PC-3 (cell line): ENCODE data around the gene OLFML2B. TPM values are rescaled to one million over a fixed set of nuclear protein-coding genes. Genes with fewer than 3 reads are reported as not detected.

Source experiments
- ATAC-seq: fragments of 200-7000 bp; cut with Tn5 transposase; 2 replicates; pipeline ENCODE4 v1.9.1; 2020; ENCODE audit warnings: mild to moderate bottlenecking, moderate library complexity
- BruUV-seq: library from RNA; stranded (reverse); fragments of 400-500 nt; replicated peaks from 2 replicates; lab custom pipeline; 2021; lab: Mats Ljungman, UMichigan
- CTCF ChIA-PET: fragments of 300-600 bp; sonication (Branson Sonifier 250); formaldehyde crosslinking; loops from one replicate; lab custom pipeline; 2022; ENCODE audit warnings: antibody characterized with exemption; lab: Charles Lee
- POLR2A ChIA-PET: fragments of 300-600 bp; sonication (Branson Sonifier 250); formaldehyde crosslinking; loops from one replicate; lab custom pipeline; 2022; ENCODE audit warnings: antibody characterized with exemption; ENCODE audit not compliant: unreplicated experiment; lab: Charles Lee
- DNase-seq: peaks from one replicate; pipeline ENCODE4 v3.0.0-alpha.2; 2015
- H2AFZ ChIP-seq: fragments of 300-600 bp; sonication (generic); 2 replicates; pipeline ENCODE4 v1.6.0; 2016; ENCODE audit warnings: antibody characterized with exemption, low read length
- H3F3A ChIP-seq: fragments of 300-600 bp; sonication (generic); one replicate; pipeline ENCODE4 v1.6.0; 2017; ENCODE audit warnings: antibody characterized with exemption, low read length, control low read depth, mild to moderate bottlenecking; ENCODE audit not compliant: unreplicated experiment
- H3K27ac ChIP-seq: fragments of 300-600 bp; sonication (generic); 2 replicates; pipeline ENCODE4 v1.5.1; 2016; ENCODE audit warnings: mild to moderate bottlenecking, low read length
- H3K27me3 ChIP-seq: fragments of 300-600 bp; sonication (generic); 2 replicates; pipeline ENCODE4 v1.6.1; 2016; ENCODE audit warnings: low read length, mixed read lengths
- H3K36me3 ChIP-seq: fragments of 300-600 bp; sonication (generic); 2 replicates; pipeline ENCODE4 v1.6.1; 2016; ENCODE audit warnings: low read depth, mixed run types, low read length, mixed read lengths
- H3K4me1 ChIP-seq: fragments of 300-600 bp; sonication (generic); 2 replicates; pipeline ENCODE4 v1.5.1; 2016; ENCODE audit warnings: low read length; ENCODE audit not compliant: insufficient read depth
- H3K4me2 ChIP-seq: fragments of 300-600 bp; sonication (generic); 2 replicates; pipeline ENCODE4 v1.6.0; 2016; ENCODE audit warnings: low read length
- H3K4me3 ChIP-seq: fragments of 300-600 bp; sonication (generic); 2 replicates; pipeline ENCODE4 v1.5.1; 2016; ENCODE audit warnings: mild to moderate bottlenecking, low read length, mixed read lengths
- H3K79me2 ChIP-seq: fragments of 300-600 bp; sonication (generic); 2 replicates; pipeline ENCODE4 v1.6.1; 2017; ENCODE audit warnings: low read length, mixed read lengths
- H3K9ac ChIP-seq: fragments of 300-600 bp; sonication (generic); 2 replicates; pipeline ENCODE4 v1.6.0; 2016; ENCODE audit warnings: mild to moderate bottlenecking, low read length
- H3K9me2 ChIP-seq: fragments of 300-600 bp; sonication (generic); replicated peaks from 2 replicates; pipeline ENCODE4 v1.6.1; 2016; ENCODE audit warnings: mixed run types, low read length, mixed read lengths
- H3K9me3 ChIP-seq: fragments of 300-600 bp; sonication (generic); 2 replicates; pipeline ENCODE4 v1.6.1; 2016; ENCODE audit warnings: low read length, mixed read lengths
- H4K20me1 ChIP-seq: fragments of 300-600 bp; sonication (generic); 2 replicates; pipeline ENCODE4 v1.6.1; 2016; ENCODE audit warnings: low read length, mixed read lengths
- EZH2 ChIP-seq: fragments of 300-600 bp; sonication (generic); IDR thresholded peaks from one replicate; pipeline ENCODE4 v1.6.1; 2017; ENCODE audit warnings: antibody characterized with exemption, mild to moderate bottlenecking, low read length; ENCODE audit not compliant: unreplicated experiment
- EZH2phosphoT487 ChIP-seq: fragments of 300-600 bp; sonication (generic); IDR thresholded peaks from 2 replicates; pipeline ENCODE4 v1.6.1; 2018; ENCODE audit warnings: mild to moderate bottlenecking, antibody characterized with exemption, low read length, borderline replicate concordance
- intact Hi-C: fragments of 100-400 bp; cut with micrococcal nuclease; formaldehyde crosslinking; loops from 2 replicates; pipeline ENCODE4 v1.9.0; 2023
- total RNA-seq: library from RNA; depleted of rRNA; stranded (reverse); fragments of >200 nt; gene quantifications from 2 replicates; pipeline ENCODE4 v1.2.3, GENCODE V29; 2014
- TF ChIP-seq, protein P1 (sequence below): fragments of 300-600 bp; sonication (generic); conservative IDR thresholded peaks from 2 replicates; pipeline ENCODE4 v1.5.1; 2017; ENCODE audit warnings: antibody characterized with exemption, low read depth, mild to moderate bottlenecking, low read length

The OLFML2B gene
- total RNA-seq, 1 experiment from 2014 or later: 1.4 TPM

DNA sequence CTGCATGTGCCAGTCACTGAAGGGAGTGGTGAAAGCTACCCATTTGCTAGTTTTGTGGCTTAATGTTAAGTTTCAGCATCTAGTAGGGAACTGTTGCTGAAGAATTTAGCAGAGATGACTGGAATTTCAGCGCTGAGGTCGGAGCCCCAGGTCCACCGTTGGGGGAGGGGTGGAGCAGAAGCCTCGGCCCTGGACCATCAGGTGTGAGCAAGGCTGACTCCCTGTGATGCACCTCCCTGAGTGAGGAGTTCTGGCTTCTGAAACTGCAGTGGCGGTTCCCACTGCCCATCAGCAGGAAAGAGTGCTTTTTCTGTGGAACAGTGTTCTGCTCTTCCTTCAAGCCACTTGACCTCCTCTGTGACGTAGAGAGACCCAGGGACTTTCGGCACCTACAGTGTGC is 47.2 kb upstream of the OLFML2B start:
- intact Hi-C loops: loop anchor here (2.0 kb wide), 2 partner anchors 66 to 108 kb away; no protein-coding TSS in a partner anchor
- ATAC-seq: no peak
- no TSS peak for BruUV-seq

DNA sequence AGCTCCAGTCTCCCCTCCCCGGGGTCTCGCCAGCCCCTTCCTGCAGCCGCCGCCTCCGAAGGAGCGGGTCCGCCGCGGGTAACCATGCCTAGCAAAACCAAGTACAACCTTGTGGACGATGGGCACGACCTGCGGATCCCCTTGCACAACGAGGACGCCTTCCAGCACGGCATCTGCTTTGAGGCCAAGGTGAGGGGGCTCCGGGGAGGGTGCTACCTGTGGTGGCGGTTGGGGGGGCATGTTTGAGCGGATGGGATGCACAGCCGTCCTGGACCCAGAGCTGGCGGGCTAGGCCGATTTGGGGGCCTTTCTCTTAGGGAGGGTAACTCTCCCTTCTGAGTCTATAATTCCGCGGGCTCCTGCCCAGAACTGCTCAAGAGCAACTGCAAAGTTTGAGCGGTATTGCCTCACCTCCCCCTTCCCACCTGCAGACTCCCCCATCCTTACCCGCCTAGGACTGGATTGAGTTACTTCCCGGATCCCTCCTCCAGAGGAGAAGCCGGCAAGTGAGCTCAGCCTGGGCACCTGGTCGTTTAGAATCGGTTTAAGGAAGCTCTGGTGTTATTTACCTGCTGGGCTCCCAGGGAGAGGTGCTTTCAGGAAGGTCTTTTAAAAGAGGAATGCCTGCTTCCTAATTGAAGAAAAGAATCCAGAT is 46.6 kb upstream of the OLFML2B start:
- H3K27ac ChIP-seq: no peak overlapping the region
- DNase-seq: peak; percentile 58
- BruUV-seq: TSS peak; percentile 32

More for the DNA sequence above, 47.2 kb upstream of the OLFML2B start:
- Histone ChIP-seq H2AFZ (peak overlapping the region; percentile 98), H3K4me1 (peaks cover 26% of the 10 kb centered on the region), H4K20me1 (no peaks in the 10 kb centered on the region), H3K9me3 (no peaks in the 10 kb centered on the region), H3K27ac (no peak overlapping the region), H3K27me3 (no peaks in the 10 kb centered on the region), H3F3A (no peaks in the 10 kb centered on the region), H3K4me2 (peak overlapping the region; percentile 98), H3K9ac (peak overlapping the region; percentile 46; the same call in 1 of the 2 replicates), H3K36me3 (peaks cover 8% of the 10 kb centered on the region; the same call in 1 of the 2 replicates), H3K9me2 (no peaks in the 10 kb centered on the region), H3K79me2 (peaks cover 9% of the 10 kb centered on the region), H3K4me3 (peak overlapping the region; percentile 86)
- CTCF ChIA-PET: interaction anchor here (0.6 kb wide), 1 partner anchor 205 kb away, joined by 8 read pairs; no protein-coding TSS in a partner anchor
- TF ChIP-seq, protein P1, sequence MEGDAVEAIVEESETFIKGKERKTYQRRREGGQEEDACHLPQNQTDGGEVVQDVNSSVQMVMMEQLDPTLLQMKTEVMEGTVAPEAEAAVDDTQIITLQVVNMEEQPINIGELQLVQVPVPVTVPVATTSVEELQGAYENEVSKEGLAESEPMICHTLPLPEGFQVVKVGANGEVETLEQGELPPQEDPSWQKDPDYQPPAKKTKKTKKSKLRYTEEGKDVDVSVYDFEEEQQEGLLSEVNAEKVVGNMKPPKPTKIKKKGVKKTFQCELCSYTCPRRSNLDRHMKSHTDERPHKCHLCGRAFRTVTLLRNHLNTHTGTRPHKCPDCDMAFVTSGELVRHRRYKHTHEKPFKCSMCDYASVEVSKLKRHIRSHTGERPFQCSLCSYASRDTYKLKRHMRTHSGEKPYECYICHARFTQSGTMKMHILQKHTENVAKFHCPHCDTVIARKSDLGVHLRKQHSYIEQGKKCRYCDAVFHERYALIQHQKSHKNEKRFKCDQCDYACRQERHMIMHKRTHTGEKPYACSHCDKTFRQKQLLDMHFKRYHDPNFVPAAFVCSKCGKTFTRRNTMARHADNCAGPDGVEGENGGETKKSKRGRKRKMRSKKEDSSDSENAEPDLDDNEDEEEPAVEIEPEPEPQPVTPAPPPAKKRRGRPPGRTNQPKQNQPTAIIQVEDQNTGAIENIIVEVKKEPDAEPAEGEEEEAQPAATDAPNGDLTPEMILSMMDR: no peak
- no peak for TF ChIP-seq EZH2phosphoT487
- no peak for TF ChIP-seq EZH2
- peak; percentile 35 for DNase-seq
- POLR2A ChIA-PET: interaction anchor here (0.6 kb wide), 1 partner anchor 14 kb away, joined by 8 read pairs; no protein-coding TSS in a partner anchor

More for the DNA sequence above, 46.6 kb upstream of the OLFML2B start:
- Histone ChIP-seq H4K20me1 (no peaks in the 10 kb centered on the region), H3K36me3 (peaks cover 8% of the 10 kb centered on the region; the same call in 1 of the 2 replicates), H3K9me3 (no peaks in the 10 kb centered on the region), H3K9ac (peak overlapping the region; percentile 46; the same call in 1 of the 2 replicates), H3K79me2 (peaks cover 9% of the 10 kb centered on the region), H3K4me2 (peak overlapping the region; percentile 98), H3K9me2 (no peaks in the 10 kb centered on the region), H3K4me1 (peaks cover 20% of the 10 kb centered on the region), H3K27me3 (no peaks in the 10 kb centered on the region), H3F3A (no peaks in the 10 kb centered on the region), H2AFZ (peak overlapping the region; percentile 98), H3K4me3 (peak overlapping the region; percentile 86)
- intact Hi-C loops: loop anchor here (2.0 kb wide), 2 partner anchors 67 to 109 kb away; no protein-coding TSS in a partner anchor
- TF ChIP-seq, protein P1: no peak
- TF ChIP-seq EZH2phosphoT487: no peak
- no peak for TF ChIP-seq EZH2
- ChIA-PET POLR2A (interaction anchor here (0.6 kb wide), 1 partner anchor 14 kb away, joined by 8 read pairs; no protein-coding TSS in a partner anchor), CTCF (no interaction called here)
- ATAC-seq: peak; percentile 35
